OCI-LY3 (cell line): Measurements from ENCODE around the gene RERE.

Experiments
- H2AFZ ChIP-seq: fragments of 200-600, 300-600 bp; shearing (Covaris generic); 2 replicates; pipeline ENCODE4 v1.6.0; 2014; ENCODE audit warnings: antibody characterized with exemption, low read depth, low read length
- H3K27ac ChIP-seq: fragments of 200-600, 300-600 bp; sonication (generic); 2 replicates; pipeline ENCODE4 v1.5.1; 2014; ENCODE audit warnings: mild to moderate bottlenecking, low read length, moderate library complexity, mixed read lengths
- H3K27me3 ChIP-seq: fragments of 200-600, 300-600 bp; sonication (generic); 2 replicates; pipeline ENCODE4 v1.6.1; 2014; ENCODE audit warnings: low read depth, low read length, mixed read lengths
- H3K36me3 ChIP-seq: fragments of 200-600, 300-600 bp; sonication (generic); replicated peaks from 2 replicates; pipeline ENCODE3; 2014; ENCODE audit warnings: low read depth, low read length, mixed read lengths
- H3K4me1 ChIP-seq: fragments of 300-600, 200-600 bp; sonication (generic); 2 replicates; pipeline ENCODE4 v1.6.1; 2014; ENCODE audit warnings: low read length, mixed read lengths
- H3K4me2 ChIP-seq: fragments of 200-600, 300-600 bp; sonication (generic); 2 replicates; pipeline ENCODE4 v1.6.1; 2014; ENCODE audit warnings: low read length, mixed read lengths
- H3K4me3 ChIP-seq: fragments of 300-600, 200-600 bp; sonication (generic); 2 replicates; pipeline ENCODE4 v1.5.1; 2014; ENCODE audit warnings: antibody characterized with exemption, mild to moderate bottlenecking, low read length, moderate library complexity
- H3K79me2 ChIP-seq: fragments of 300-600, 200-600 bp; shearing (Covaris generic); 2 replicates; pipeline ENCODE4 v1.6.1; 2014; ENCODE audit warnings: mild to moderate bottlenecking, low read length, mixed read lengths
- H3K9ac ChIP-seq: fragments of 300-600, 200-600 bp; shearing (Covaris generic); 2 replicates; pipeline ENCODE4 v1.6.0; 2014; ENCODE audit warnings: mild to moderate bottlenecking, low read length, moderate library complexity
- H3K9me3 ChIP-seq: fragments of 200-600, 300-600 bp; shearing (Covaris generic); 2 replicates; pipeline ENCODE4 v1.6.1; 2014; ENCODE audit warnings: low read length, mixed read lengths; ENCODE audit not compliant: insufficient read depth
- H4K20me1 ChIP-seq: fragments of 200-600, 300-600 bp; sonication (generic); 2 replicates; pipeline ENCODE4 v1.6.1; 2016; ENCODE audit warnings: low read length, mixed read lengths; ENCODE audit not compliant: insufficient read depth
- EZH2phosphoT487 ChIP-seq: fragments of 200-600 bp; shearing (Covaris generic); IDR thresholded peaks from 2 replicates; pipeline ENCODE4 v1.6.1; 2018; ENCODE audit warnings: antibody characterized with exemption, mixed run types, low read depth
- TF ChIP-seq, protein P1 (sequence below): fragments of 200-600, 300-600 bp; sonication (generic); IDR thresholded peaks from 2 replicates; pipeline ENCODE4 v1.5.1; 2014; ENCODE audit warnings: antibody characterized with exemption, low read length, low read depth

Gene RERE

DNA sequence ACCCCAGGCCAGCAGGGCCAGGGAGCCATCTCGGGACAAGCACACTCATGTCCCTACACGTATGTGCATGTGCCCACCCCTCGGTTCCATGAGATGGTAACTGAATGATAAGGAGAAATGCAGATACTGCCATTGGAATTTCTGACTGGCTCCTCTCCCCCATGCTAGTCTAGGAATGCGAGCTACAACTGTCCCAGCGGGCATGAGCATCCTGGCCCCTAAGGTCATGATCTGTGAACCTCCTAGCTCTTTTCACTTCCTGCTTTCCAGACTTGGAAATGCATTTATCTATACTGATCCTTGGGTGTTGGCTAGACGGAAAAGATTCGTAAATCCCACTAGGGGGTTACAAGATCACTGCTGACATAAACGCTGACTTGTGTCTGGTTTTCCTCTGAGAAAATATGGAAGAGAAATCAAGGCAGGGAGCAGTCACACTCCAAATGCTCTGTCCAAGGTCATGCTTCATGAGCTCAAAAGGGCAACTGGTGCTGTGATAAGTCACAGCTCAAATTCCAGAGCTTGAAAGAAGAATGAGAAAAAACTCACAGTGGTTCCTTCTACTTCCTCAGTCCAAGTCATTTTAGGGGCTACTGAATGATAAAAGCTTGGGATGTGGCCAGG is 449.8 kb downstream of the RERE start:
- no peaks in the 10 kb centered on the region for H3K27me3 ChIP-seq
- no peaks in the 10 kb centered on the region for H4K20me1 ChIP-seq
- TF ChIP-seq EZH2phosphoT487: no peak
- TF ChIP-seq, protein P1, sequence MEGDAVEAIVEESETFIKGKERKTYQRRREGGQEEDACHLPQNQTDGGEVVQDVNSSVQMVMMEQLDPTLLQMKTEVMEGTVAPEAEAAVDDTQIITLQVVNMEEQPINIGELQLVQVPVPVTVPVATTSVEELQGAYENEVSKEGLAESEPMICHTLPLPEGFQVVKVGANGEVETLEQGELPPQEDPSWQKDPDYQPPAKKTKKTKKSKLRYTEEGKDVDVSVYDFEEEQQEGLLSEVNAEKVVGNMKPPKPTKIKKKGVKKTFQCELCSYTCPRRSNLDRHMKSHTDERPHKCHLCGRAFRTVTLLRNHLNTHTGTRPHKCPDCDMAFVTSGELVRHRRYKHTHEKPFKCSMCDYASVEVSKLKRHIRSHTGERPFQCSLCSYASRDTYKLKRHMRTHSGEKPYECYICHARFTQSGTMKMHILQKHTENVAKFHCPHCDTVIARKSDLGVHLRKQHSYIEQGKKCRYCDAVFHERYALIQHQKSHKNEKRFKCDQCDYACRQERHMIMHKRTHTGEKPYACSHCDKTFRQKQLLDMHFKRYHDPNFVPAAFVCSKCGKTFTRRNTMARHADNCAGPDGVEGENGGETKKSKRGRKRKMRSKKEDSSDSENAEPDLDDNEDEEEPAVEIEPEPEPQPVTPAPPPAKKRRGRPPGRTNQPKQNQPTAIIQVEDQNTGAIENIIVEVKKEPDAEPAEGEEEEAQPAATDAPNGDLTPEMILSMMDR: no peak
- H2AFZ ChIP-seq: no peak overlapping the region
- no peak overlapping the region for H3K4me2 ChIP-seq
- H3K4me3 ChIP-seq: no peak overlapping the region
- no peak overlapping the region for H3K27ac ChIP-seq
- no peak overlapping the region for H3K9ac ChIP-seq
- no peaks in the 10 kb centered on the region for H3K36me3 ChIP-seq
- H3K4me1 ChIP-seq: no peaks in the 10 kb centered on the region
- peaks cover 4% of the 10 kb centered on the region for H3K79me2 ChIP-seq
- no peaks in the 10 kb centered on the region for H3K9me3 ChIP-seq

DNA sequence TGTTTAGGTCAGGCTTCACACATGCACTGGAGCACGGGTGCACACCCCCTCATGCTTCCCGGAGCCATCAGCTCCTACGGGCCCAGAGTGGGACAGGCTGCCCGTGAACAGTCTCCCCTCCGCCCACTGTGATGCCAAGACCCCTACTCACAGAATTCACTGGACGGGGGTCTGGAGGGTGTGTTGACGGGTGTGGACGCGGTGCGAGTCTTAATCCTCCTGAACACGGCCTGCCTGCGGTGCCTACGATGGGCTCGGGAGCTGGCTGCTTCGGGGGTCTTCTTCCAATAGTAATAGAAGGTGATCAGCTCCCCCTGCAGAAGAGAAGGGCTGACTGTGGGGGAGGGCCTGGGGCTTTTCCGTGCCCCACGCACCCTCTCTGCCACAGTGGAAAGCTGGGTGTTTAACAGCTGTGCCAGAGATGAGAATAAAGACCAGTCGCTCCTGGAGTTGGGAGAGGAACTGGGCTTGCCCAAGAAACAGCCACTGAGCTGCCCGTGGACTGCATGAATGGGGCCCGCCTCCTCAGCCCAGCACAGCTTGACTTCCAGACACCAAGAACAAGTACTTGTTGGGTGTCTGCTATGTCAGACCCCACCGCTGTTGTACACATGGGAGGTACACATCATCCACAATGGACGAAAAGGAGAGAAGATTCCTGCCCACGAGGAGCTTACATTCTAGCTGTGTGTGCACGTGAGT is 451.6 kb downstream of the RERE start:
- no peaks in the 10 kb centered on the region for H3K9me3 ChIP-seq
- H3K4me3 ChIP-seq: no peak overlapping the region
- no peak overlapping the region for H3K27ac ChIP-seq
- no peak overlapping the region for H2AFZ ChIP-seq
- H3K9ac ChIP-seq: no peak overlapping the region
- H3K4me2 ChIP-seq: no peak overlapping the region
- H4K20me1 ChIP-seq: no peaks in the 10 kb centered on the region
- TF ChIP-seq, protein P1: no peak
- TF ChIP-seq EZH2phosphoT487: no peak
- H3K79me2 ChIP-seq: peaks cover 4% of the 10 kb centered on the region
- no peaks in the 10 kb centered on the region for H3K36me3 ChIP-seq
- H3K27me3 ChIP-seq: no peaks in the 10 kb centered on the region
- H3K4me1 ChIP-seq: no peaks in the 10 kb centered on the region

DNA sequence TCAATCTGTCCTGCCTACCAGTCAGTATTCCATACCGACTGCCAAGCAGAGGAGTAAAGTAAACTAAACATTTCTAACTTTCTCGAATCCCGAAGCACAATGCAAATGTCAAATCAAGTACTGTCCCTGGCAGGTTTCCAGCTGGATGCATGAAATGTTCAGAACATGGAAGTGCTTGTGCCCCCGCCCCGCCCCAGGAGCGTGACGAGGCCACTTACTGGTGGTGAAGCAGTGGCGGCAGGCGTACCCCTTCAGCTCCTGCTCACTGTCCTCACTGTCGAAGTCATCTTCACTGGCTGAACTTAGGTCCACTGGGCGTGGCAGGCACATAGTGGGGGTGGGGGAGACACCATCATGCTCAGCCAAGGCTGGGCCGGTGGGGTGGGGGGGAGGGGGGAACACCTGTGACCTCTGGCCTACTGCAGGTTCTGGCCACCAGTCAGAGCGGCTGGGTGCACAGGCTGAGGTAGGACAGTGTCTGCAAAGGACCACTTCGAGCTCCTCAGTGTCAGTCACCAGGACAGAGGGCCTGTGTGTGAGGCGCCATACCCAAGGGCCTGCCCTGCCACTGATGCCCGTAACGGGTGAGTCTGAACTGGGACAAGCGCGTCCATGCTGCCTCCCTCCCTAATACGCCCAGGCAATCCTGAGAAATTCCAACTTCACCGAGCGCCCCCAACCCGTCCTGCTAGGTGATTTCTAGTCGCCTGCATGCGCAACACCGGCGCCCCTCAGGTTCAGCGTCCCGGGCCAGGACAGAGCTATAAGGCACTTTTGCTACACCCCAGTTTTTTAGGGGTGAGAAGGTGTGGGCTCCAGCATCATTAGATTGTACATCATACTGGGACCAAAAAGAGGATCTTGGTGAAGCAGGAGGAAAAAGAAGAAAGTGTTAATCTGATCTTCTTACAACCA is 452.7 kb downstream of the RERE start:
- Histone ChIP-seq H4K20me1 (no peaks in the 10 kb centered on the region), H3K27me3 (no peaks in the 10 kb centered on the region), H3K79me2 (no peaks in the 10 kb centered on the region; the same call in 1 of the 2 replicates), H2AFZ (no peak overlapping the region), H3K36me3 (no peaks in the 10 kb centered on the region), H3K4me3 (no peak overlapping the region), H3K27ac (no peak overlapping the region), H3K4me1 (no peaks in the 10 kb centered on the region), H3K9me3 (no peaks in the 10 kb centered on the region), H3K4me2 (no peak overlapping the region), H3K9ac (no peak overlapping the region)
- TF ChIP-seq, protein P1: no peak
- no peak for TF ChIP-seq EZH2phosphoT487

DNA sequence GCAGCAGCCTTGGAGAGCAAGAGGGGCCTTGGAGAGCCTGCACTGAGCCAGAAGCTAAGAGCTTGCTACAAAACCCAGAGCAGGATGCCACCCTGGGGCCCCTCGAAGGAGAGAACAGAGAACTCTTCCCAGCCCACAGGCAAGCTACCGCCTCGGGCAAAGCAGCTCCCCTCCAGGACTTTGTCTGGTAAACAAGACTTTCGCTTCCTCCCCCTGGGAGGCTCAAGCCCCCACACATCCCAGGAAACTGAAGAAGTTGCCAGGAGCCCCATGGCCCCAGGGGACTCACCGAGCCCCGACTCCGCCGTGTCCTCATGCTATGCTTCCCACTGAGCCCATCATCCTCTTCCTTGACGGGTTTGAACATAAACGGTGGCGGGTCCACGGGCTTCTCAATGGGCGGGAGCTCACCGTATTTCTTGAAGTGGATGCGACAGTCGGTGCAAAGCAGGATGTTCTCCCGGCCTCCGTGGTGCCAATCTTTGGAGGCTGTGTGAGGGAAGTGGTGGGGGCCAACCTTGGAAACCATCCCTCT is 453.6 kb downstream of the RERE start:
- Histone ChIP-seq H3K36me3 (no peaks in the 10 kb centered on the region), H3K27ac (no peak overlapping the region)

More for the DNA sequence above, 453.6 kb downstream of the RERE start:
- H4K20me1 ChIP-seq: no peaks in the 10 kb centered on the region
- H3K4me1 ChIP-seq: no peaks in the 10 kb centered on the region
- H3K4me3 ChIP-seq: no peak overlapping the region
- no peaks in the 10 kb centered on the region for H3K9me3 ChIP-seq
- no peaks in the 10 kb centered on the region for H3K27me3 ChIP-seq
- H3K9ac ChIP-seq: no peak overlapping the region
- no peaks in the 10 kb centered on the region; the same call in 1 of the 2 replicates for H3K79me2 ChIP-seq
- no peak overlapping the region for H2AFZ ChIP-seq
- H3K4me2 ChIP-seq: no peak overlapping the region
- TF ChIP-seq EZH2phosphoT487: no peak
- TF ChIP-seq, protein P1: no peak
